ENCODE results near the gene FBXO38. TPM values are rescaled to one million over a fixed set of nuclear protein-coding genes. Genes with fewer than 3 reads are reported as not detected.

Gene FBXO38
- total RNA-seq, 2 experiments from 2014 or later: 37.6 to 49.5 TPM

- intact Hi-C loops (cut with micrococcal nuclease; ENCODE audit: unreplicated experiment): loop anchor here (2.0 kb wide), 1 partner anchor 287 kb away; no protein-coding TSS in a partner anchor
- Histone ChIP-seq H4K20me1 (ENCODE audit: insufficient read depth, low read length) (0 out of 2 replicates have a peak, but pooled peaks cover 4% of the 10 kb centered on the region), H3K27ac (ENCODE audit: low read depth, low read length, poor library complexity, severe bottlenecking) (no peak overlapping the region), H2AFZ (ENCODE audit: low read length) (no peak overlapping the region), H3K9me3 (ENCODE audit: low read length) (no peaks in the 10 kb centered on the region), H3K9me2 (ENCODE audit: insufficient read depth, low read length) (no peaks in the 10 kb centered on the region), H3K4me3 (ENCODE audit: low read depth, low read length, poor library complexity, severe bottlenecking) (no peak overlapping the region), H3K79me2 (ENCODE audit: insufficient read depth, low read depth, low read length) (no peaks in the 10 kb centered on the region), H3K4me1 (ENCODE audit: insufficient read depth, low read length, poor library complexity, severe bottlenecking) (no peaks in the 10 kb centered on the region), H3K36me3 (ENCODE audit: insufficient read depth, low read length) (peaks cover 44% of the 10 kb centered on the region), H3K4me2 (ENCODE audit: low read length) (no peak overlapping the region)
- no TSS peak for BruUV-seq (replicated peaks)
- TF ChIP-seq, protein P1, sequence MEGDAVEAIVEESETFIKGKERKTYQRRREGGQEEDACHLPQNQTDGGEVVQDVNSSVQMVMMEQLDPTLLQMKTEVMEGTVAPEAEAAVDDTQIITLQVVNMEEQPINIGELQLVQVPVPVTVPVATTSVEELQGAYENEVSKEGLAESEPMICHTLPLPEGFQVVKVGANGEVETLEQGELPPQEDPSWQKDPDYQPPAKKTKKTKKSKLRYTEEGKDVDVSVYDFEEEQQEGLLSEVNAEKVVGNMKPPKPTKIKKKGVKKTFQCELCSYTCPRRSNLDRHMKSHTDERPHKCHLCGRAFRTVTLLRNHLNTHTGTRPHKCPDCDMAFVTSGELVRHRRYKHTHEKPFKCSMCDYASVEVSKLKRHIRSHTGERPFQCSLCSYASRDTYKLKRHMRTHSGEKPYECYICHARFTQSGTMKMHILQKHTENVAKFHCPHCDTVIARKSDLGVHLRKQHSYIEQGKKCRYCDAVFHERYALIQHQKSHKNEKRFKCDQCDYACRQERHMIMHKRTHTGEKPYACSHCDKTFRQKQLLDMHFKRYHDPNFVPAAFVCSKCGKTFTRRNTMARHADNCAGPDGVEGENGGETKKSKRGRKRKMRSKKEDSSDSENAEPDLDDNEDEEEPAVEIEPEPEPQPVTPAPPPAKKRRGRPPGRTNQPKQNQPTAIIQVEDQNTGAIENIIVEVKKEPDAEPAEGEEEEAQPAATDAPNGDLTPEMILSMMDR (conservative IDR thresholded peaks at IDR 0.05; ENCODE audit: low read length): peak; percentile 91
- no peak for TF ChIP-seq EZH2phosphoT487 (IDR thresholded peaks at IDR 0.05; ENCODE audit: borderline replicate concordance, low read depth, low read length)
- POLR2A ChIA-PET: interaction anchor here (1.1 kb wide), 1 partner anchor 13 kb away, joined by 3 read pairs; no protein-coding TSS in a partner anchor
- peak; percentile 63 for DNase-seq (ENCODE audit: low spot score)
- CTCF ChIA-PET (ENCODE audit: unreplicated experiment): no interaction called here
These were observed 60.2 kb downstream of the FBXO38 start for GRCh38 chr5:148443998-148444397.

- H3K4me1 ChIP-seq (ENCODE audit: insufficient read depth, low read length, poor library complexity, severe bottlenecking): no peaks in the 10 kb centered on the region
- H3K27ac ChIP-seq (ENCODE audit: low read depth, low read length, poor library complexity, severe bottlenecking): no peak overlapping the region
- POLR2A ChIA-PET: no interaction called here
- CTCF ChIA-PET (ENCODE audit: unreplicated experiment): no interaction called here
- no peak overlapping the region for H2AFZ ChIP-seq (ENCODE audit: low read length)
- intact Hi-C loops (cut with micrococcal nuclease; ENCODE audit: unreplicated experiment): loop anchor here (2.0 kb wide), 1 partner anchor 285 kb away; no protein-coding TSS in a partner anchor
- H3K4me2 ChIP-seq (ENCODE audit: low read length): no peak overlapping the region
- TF ChIP-seq, protein P1 (conservative IDR thresholded peaks at IDR 0.05; ENCODE audit: low read length): no peak
- no peak for TF ChIP-seq EZH2phosphoT487 (IDR thresholded peaks at IDR 0.05; ENCODE audit: borderline replicate concordance, low read depth, low read length)
- peaks cover 28% of the 10 kb centered on the region for H3K36me3 ChIP-seq (ENCODE audit: insufficient read depth, low read length)
- no peak overlapping the region for H3K4me3 ChIP-seq (ENCODE audit: low read depth, low read length, poor library complexity, severe bottlenecking)
- no peaks in the 10 kb centered on the region for H3K9me3 ChIP-seq (ENCODE audit: low read length)
- H3K79me2 ChIP-seq (ENCODE audit: insufficient read depth, low read depth, low read length): no peaks in the 10 kb centered on the region
- H4K20me1 ChIP-seq (ENCODE audit: insufficient read depth, low read length): 0 out of 2 replicates have a peak, but pooled peaks cover 4% of the 10 kb centered on the region
- BruUV-seq (replicated peaks): no TSS peak
- no peak for DNase-seq (ENCODE audit: low spot score)
- no peaks in the 10 kb centered on the region for H3K9me2 ChIP-seq (ENCODE audit: insufficient read depth, low read length)
These were observed 61.8 kb downstream of the FBXO38 start for GRCh38 chr5:148445578-148445977.

DNA sequence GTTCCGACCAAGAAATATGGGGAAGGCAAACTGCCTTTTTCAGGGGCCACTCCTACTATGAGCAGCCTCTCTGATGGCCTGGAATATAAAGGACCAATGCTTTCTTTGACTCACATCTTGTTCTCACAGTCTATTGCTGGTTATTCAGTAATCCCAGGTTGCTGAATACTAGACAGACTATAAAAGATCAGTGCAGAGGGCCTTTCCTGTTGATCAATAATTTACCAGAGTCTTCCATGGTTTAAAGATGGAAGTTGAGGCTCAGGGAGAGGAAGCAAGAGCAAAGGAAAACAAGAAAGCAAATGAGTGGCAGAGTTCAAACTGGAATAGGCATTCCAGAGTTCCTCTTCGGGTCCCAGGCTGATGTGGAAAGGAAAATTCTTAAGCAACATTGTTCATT, 62.9 kb downstream of the FBXO38 start:
- no peaks in the 10 kb centered on the region for H3K79me2 ChIP-seq (ENCODE audit: insufficient read depth, low read depth, low read length)
- POLR2A ChIA-PET: no interaction called here
- H3K4me3 ChIP-seq (ENCODE audit: low read depth, low read length, poor library complexity, severe bottlenecking): no peak overlapping the region
- no peaks in the 10 kb centered on the region for H3K9me2 ChIP-seq (ENCODE audit: insufficient read depth, low read length)
- intact Hi-C loops (cut with micrococcal nuclease; ENCODE audit: unreplicated experiment): no loop called here
- DNase-seq (ENCODE audit: low spot score): no peak
- no peak overlapping the region for H3K27ac ChIP-seq (ENCODE audit: low read depth, low read length, poor library complexity, severe bottlenecking)
- H3K9me3 ChIP-seq (ENCODE audit: low read length): no peaks in the 10 kb centered on the region
- BruUV-seq (replicated peaks): no TSS peak
- H2AFZ ChIP-seq (ENCODE audit: low read length): no peak overlapping the region
- no peak overlapping the region for H3K4me2 ChIP-seq (ENCODE audit: low read length)
- TF ChIP-seq, protein P1 (conservative IDR thresholded peaks at IDR 0.05; ENCODE audit: low read length): no peak
- no peak for TF ChIP-seq EZH2phosphoT487 (IDR thresholded peaks at IDR 0.05; ENCODE audit: borderline replicate concordance, low read depth, low read length)
- peaks cover 21% of the 10 kb centered on the region; the same call in 1 of the 2 replicates for H3K36me3 ChIP-seq (ENCODE audit: insufficient read depth, low read length)
- 0 out of 2 replicates have a peak, but pooled peaks cover 4% of the 10 kb centered on the region for H4K20me1 ChIP-seq (ENCODE audit: insufficient read depth, low read length)
- CTCF ChIA-PET (ENCODE audit: unreplicated experiment): no interaction called here
- H3K4me1 ChIP-seq (ENCODE audit: insufficient read depth, low read length, poor library complexity, severe bottlenecking): no peaks in the 10 kb centered on the region
